ENCODE results near the gene ANKRD35. TPM values are rescaled to one million over a fixed set of nuclear protein-coding genes. Genes with fewer than 3 reads are reported as not detected.

Gene ANKRD35
- total RNA-seq, 6 experiments from 2014 or later: 1.1 to 2.5 (median 1.6) TPM

GRCh38 chr1:145857170-145857569, 28.5 kb downstream of the ANKRD35 start:
- Histone ChIP-seq H3K36me3 (peaks cover 0 to 38% (median 6%) of the 10 kb centered on the region in 4 donors), H3K4me3 (no peak overlapping the region), H3K4me1 (peaks cover 0 to 12% (median 0%) of the 10 kb centered on the region in 4 donors), H3K27ac (no peak overlapping the region), H3K27me3 (no peaks in the 10 kb centered on the region), H3K9me3 (no peaks in the 10 kb centered on the region)
- WGBS (ENCODE audit: insufficient coverage, low coverage, low lambda C conversion rate, missing lambda C conversion rate): no CpG with 5 or more reads among the region's 4 CpGs
- TF ChIP-seq CTCF (IDR thresholded peaks at IDR 0.05): no peak
- TF ChIP-seq POLR2A (IDR thresholded peaks at IDR 0.05): no peak
- DNase-seq (no peak), ATAC-seq (no peak)
- intact Hi-C loops (cut with DNase I): loop anchor here in 1 of 2 donors (10.0 kb wide), 1 partner anchor 48 kb away; no protein-coding TSS in a partner anchor

GRCh38 chr1:145855426-145855948, 30.2 kb downstream of the ANKRD35 start:
- no peak overlapping the region for H3K4me3 ChIP-seq
- WGBS (ENCODE audit: insufficient coverage, low coverage, low lambda C conversion rate, missing lambda C conversion rate): 80% methylated on average over 7 of the region's 7 CpGs

GRCh38 chr1:145849356-145850160, 36.1 kb downstream of the ANKRD35 start:
- Histone ChIP-seq H3K27me3 (no peaks in the 10 kb centered on the region), H3K4me3 (no peak overlapping the region), H3K36me3 (peaks cover 0 to 33% (median 8%) of the 10 kb centered on the region in 4 donors), H3K4me1 (peaks cover 0 to 14% (median 2%) of the 10 kb centered on the region in 4 donors), H3K9me3 (no peaks in the 10 kb centered on the region), H3K27ac (no peak overlapping the region)
- no peak for TF ChIP-seq POLR2A (IDR thresholded peaks at IDR 0.05)
- peak in 1 of 4 donors; percentile 4 for TF ChIP-seq CTCF (IDR thresholded peaks at IDR 0.05)
- 78% methylated on average over 8 of the region's 15 CpGs for WGBS (ENCODE audit: insufficient coverage, low coverage, low lambda C conversion rate, missing lambda C conversion rate)
- intact Hi-C loops (cut with DNase I): loop anchor here in 1 of 2 donors (10.0 kb wide), 2 partner anchors 55 to 165 kb away; no protein-coding TSS in a partner anchor
- ATAC-seq (no peak), DNase-seq (no peak)

More at GRCh38 chr1:145855426-145855948, 30.2 kb downstream of the ANKRD35 start:
- intact Hi-C loops (cut with DNase I): loop anchor here in 1 of 2 donors (10.0 kb wide), 1 partner anchor 49 kb away; no protein-coding TSS in a partner anchor
- H3K27me3 ChIP-seq: no peaks in the 10 kb centered on the region
- H3K9me3 ChIP-seq: no peaks in the 10 kb centered on the region
- DNase-seq (no peak), ATAC-seq (no peak)
- H3K27ac ChIP-seq: no peak overlapping the region
- no peak for TF ChIP-seq CTCF (IDR thresholded peaks at IDR 0.05)
- no peak for TF ChIP-seq POLR2A (IDR thresholded peaks at IDR 0.05)
- H3K36me3 ChIP-seq: peaks cover 0 to 46% (median 10%) of the 10 kb centered on the region in 4 donors
- peaks cover 0 to 7% (median 0%) of the 10 kb centered on the region in 4 donors for H3K4me1 ChIP-seq

GRCh38 chr1:145847827-145848226, 37.8 kb downstream of the ANKRD35 start:
- no peak for DNase-seq
- WGBS (ENCODE audit: insufficient coverage, low coverage, low lambda C conversion rate, missing lambda C conversion rate): 66% methylated on average over 3 of the region's 3 CpGs
- intact Hi-C loops (cut with DNase I): loop anchor here in 1 of 2 donors (10.0 kb wide), 1 partner anchor 167 kb away; no protein-coding TSS in a partner anchor
- Histone ChIP-seq H3K36me3 (peaks cover 0 to 24% (median 6%) of the 10 kb centered on the region in 4 donors), H3K4me3 (no peak overlapping the region), H3K27me3 (no peaks in the 10 kb centered on the region), H3K4me1 (peaks cover 0 to 14% (median 2%) of the 10 kb centered on the region in 4 donors), H3K9me3 (no peaks in the 10 kb centered on the region), H3K27ac (no peak overlapping the region)
- no peak for ATAC-seq
- no peak for TF ChIP-seq POLR2A (IDR thresholded peaks at IDR 0.05)
